ENCODE data around the gene PFDN5.

GRCh38 chr12:53276511-53276910, 18.8 kb upstream of the PFDN5 start:
- TF ChIP-seq POLR2A (IDR thresholded peaks at IDR 0.05) = no peak
- no peak for TF ChIP-seq CTCF (IDR thresholded peaks at IDR 0.05)
